ENCODE measurements around the gene CAVIN3.

CAVIN3 gene

DNA sequence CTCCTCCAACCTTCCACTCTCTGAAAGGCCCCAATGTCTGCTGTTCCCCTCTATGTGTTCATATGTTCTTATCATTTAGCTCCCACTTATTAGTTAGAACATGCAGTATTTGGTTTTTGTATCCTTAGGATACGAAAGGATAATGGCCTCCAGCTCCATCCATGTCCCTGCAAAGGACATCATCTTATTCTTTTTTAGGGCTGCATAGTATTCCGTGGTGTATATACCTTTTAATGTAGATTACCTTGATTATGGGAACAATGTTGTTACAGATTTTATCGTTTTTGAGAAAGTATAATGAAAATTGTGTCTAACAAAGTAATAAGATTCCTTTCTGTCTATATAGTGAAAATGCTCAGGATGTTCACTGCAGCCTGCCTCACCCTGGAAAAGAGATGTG is 16.0 kb upstream of the CAVIN3 start:
- no peak overlapping the region for H3K4me3 ChIP-seq (ENCODE audit: low read depth, low read length)
- TF ChIP-seq, protein P1, sequence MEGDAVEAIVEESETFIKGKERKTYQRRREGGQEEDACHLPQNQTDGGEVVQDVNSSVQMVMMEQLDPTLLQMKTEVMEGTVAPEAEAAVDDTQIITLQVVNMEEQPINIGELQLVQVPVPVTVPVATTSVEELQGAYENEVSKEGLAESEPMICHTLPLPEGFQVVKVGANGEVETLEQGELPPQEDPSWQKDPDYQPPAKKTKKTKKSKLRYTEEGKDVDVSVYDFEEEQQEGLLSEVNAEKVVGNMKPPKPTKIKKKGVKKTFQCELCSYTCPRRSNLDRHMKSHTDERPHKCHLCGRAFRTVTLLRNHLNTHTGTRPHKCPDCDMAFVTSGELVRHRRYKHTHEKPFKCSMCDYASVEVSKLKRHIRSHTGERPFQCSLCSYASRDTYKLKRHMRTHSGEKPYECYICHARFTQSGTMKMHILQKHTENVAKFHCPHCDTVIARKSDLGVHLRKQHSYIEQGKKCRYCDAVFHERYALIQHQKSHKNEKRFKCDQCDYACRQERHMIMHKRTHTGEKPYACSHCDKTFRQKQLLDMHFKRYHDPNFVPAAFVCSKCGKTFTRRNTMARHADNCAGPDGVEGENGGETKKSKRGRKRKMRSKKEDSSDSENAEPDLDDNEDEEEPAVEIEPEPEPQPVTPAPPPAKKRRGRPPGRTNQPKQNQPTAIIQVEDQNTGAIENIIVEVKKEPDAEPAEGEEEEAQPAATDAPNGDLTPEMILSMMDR (IDR thresholded peaks at IDR 0.05): no peak

GRCh38 chr11:6334806-6335205 is 14.5 kb upstream of the CAVIN3 start:
- no peak overlapping the region for H3K4me3 ChIP-seq (ENCODE audit: low read depth, low read length)
- H3K4me1 ChIP-seq: no peaks in the 10 kb centered on the region
- H3K79me2 ChIP-seq: no peaks in the 10 kb centered on the region
- no peak overlapping the region for H3K4me2 ChIP-seq (ENCODE audit: low read length)
- TF ChIP-seq, protein P1 (IDR thresholded peaks at IDR 0.05): no peak
- no peaks in the 10 kb centered on the region for H3K27me3 ChIP-seq (ENCODE audit: control insufficient read depth, insufficient read depth, low read length)
- H3K9me3 ChIP-seq (ENCODE audit: control insufficient read depth, low read length): no peaks in the 10 kb centered on the region
- no peak overlapping the region for H3K9ac ChIP-seq
- H3K27ac ChIP-seq: no peak overlapping the region
- H2AFZ ChIP-seq: no peak overlapping the region
- H3K36me3 ChIP-seq (ENCODE audit: control insufficient read depth, insufficient read depth, low read length): no peaks in the 10 kb centered on the region

More for the DNA sequence above, 16.0 kb upstream of the CAVIN3 start:
- Histone ChIP-seq H3K4me1 (no peaks in the 10 kb centered on the region), H3K9ac (no peak overlapping the region), H3K27me3 (ENCODE audit: control insufficient read depth, insufficient read depth, low read length) (no peaks in the 10 kb centered on the region), H3K36me3 (ENCODE audit: control insufficient read depth, insufficient read depth, low read length) (no peaks in the 10 kb centered on the region), H3K9me3 (ENCODE audit: control insufficient read depth, low read length) (no peaks in the 10 kb centered on the region), H3K79me2 (no peaks in the 10 kb centered on the region), H3K4me2 (ENCODE audit: low read length) (no peak overlapping the region), H2AFZ (no peak overlapping the region), H3K27ac (no peak overlapping the region)

DNA sequence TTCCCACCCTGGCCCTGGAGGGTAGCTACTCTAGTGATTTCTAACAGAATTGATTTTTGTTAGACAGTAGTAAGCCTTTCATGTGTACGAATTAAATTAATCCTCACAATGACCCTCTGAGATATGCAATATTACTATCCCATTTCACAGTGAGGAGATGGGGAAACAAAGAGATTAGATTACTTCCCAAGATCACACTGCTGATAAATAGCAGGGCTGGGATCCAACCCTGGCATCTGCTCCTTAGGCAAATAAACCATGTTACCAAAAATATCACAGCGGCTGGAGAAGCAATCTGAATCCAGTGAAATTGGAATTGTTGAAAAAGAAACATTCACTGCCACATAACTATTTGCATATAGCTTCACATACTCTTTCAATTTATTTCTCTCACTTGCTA is 12.8 kb upstream of the CAVIN3 start:
- Histone ChIP-seq H3K4me1 (no peaks in the 10 kb centered on the region), H3K4me3 (ENCODE audit: low read depth, low read length) (no peak overlapping the region), H2AFZ (no peak overlapping the region), H3K4me2 (ENCODE audit: low read length) (no peak overlapping the region), H3K9ac (no peak overlapping the region), H3K9me3 (ENCODE audit: control insufficient read depth, low read length) (no peaks in the 10 kb centered on the region), H3K79me2 (no peaks in the 10 kb centered on the region), H3K27ac (no peak overlapping the region), H3K27me3 (ENCODE audit: control insufficient read depth, insufficient read depth, low read length) (no peaks in the 10 kb centered on the region), H3K36me3 (ENCODE audit: control insufficient read depth, insufficient read depth, low read length) (no peaks in the 10 kb centered on the region)
- TF ChIP-seq, protein P1 (IDR thresholded peaks at IDR 0.05): no peak

- Histone ChIP-seq H3K36me3 (ENCODE audit: control insufficient read depth, insufficient read depth, low read length) (no peaks in the 10 kb centered on the region), H2AFZ (no peak overlapping the region), H3K4me3 (ENCODE audit: low read depth, low read length) (no peak overlapping the region), H3K79me2 (no peaks in the 10 kb centered on the region), H3K9me3 (ENCODE audit: control insufficient read depth, low read length) (no peaks in the 10 kb centered on the region), H3K4me2 (ENCODE audit: low read length) (no peak overlapping the region), H3K27me3 (ENCODE audit: control insufficient read depth, insufficient read depth, low read length) (no peaks in the 10 kb centered on the region), H3K9ac (no peak overlapping the region), H3K27ac (no peak overlapping the region), H3K4me1 (no peaks in the 10 kb centered on the region)
- TF ChIP-seq, protein P1 (IDR thresholded peaks at IDR 0.05): no peak
Measured at GRCh38 chr11:6332066-6332465, 11.8 kb upstream of the CAVIN3 start.

DNA sequence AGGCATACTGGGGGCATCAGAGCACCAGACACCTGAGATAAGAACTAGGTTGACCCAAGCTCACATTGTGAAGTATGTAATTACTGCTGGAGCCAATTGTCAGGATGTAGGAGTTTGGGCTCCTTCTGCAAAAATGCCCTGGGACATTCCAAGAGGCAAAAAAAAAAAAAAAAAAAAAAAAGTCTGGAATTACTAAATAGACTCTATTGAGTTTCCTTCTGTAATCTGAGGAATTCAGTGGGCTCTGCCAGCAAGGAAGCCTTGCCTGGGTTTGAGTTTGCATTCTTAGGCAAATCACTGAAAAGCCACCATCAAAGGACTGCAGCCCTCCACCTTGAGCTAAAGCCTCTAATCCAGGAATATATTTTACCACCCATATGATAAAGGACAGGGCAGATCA is 8.0 kb upstream of the CAVIN3 start:
- Histone ChIP-seq H3K9ac (no peak overlapping the region), H3K4me1 (no peaks in the 10 kb centered on the region), H3K4me2 (ENCODE audit: low read length) (no peak overlapping the region), H3K79me2 (no peaks in the 10 kb centered on the region), H3K36me3 (ENCODE audit: control insufficient read depth, insufficient read depth, low read length) (no peaks in the 10 kb centered on the region), H3K27me3 (ENCODE audit: control insufficient read depth, insufficient read depth, low read length) (no peaks in the 10 kb centered on the region), H3K9me3 (ENCODE audit: control insufficient read depth, low read length) (no peaks in the 10 kb centered on the region), H2AFZ (no peak overlapping the region), H3K27ac (no peak overlapping the region), H3K4me3 (ENCODE audit: low read depth, low read length) (no peak overlapping the region)
- TF ChIP-seq, protein P1 (IDR thresholded peaks at IDR 0.05): no peak

Data from parathyroid adenoma (tissue), 2 donors.